PC-3 (cell line): ENCODE measurements around the gene GALNTL6. TPM values are rescaled to one million over a fixed set of nuclear protein-coding genes. Genes with fewer than 3 reads are reported as not detected.

Experiments
- ATAC-seq: fragments of 200-7000 bp; cut with Tn5 transposase; 2 replicates; pipeline ENCODE4 v1.9.1; 2020; ENCODE audit warnings: mild to moderate bottlenecking, moderate library complexity
- BruUV-seq: library from RNA; stranded (reverse); fragments of 400-500 nt; replicated peaks from 2 replicates; lab custom pipeline; 2021; lab: Mats Ljungman, UMichigan
- CTCF ChIA-PET: fragments of 300-600 bp; sonication (Branson Sonifier 250); formaldehyde crosslinking; loops from one replicate; lab custom pipeline; 2022; ENCODE audit warnings: antibody characterized with exemption; lab: Charles Lee
- POLR2A ChIA-PET: fragments of 300-600 bp; sonication (Branson Sonifier 250); formaldehyde crosslinking; loops from one replicate; lab custom pipeline; 2022; ENCODE audit warnings: antibody characterized with exemption; ENCODE audit not compliant: unreplicated experiment; lab: Charles Lee
- DNase-seq: peaks from one replicate; pipeline ENCODE4 v3.0.0-alpha.2; 2015
- H2AFZ ChIP-seq: fragments of 300-600 bp; sonication (generic); 2 replicates; pipeline ENCODE4 v1.6.0; 2016; ENCODE audit warnings: antibody characterized with exemption, low read length
- H3F3A ChIP-seq: fragments of 300-600 bp; sonication (generic); one replicate; pipeline ENCODE4 v1.6.0; 2017; ENCODE audit warnings: antibody characterized with exemption, low read length, control low read depth, mild to moderate bottlenecking; ENCODE audit not compliant: unreplicated experiment
- H3K27ac ChIP-seq: fragments of 300-600 bp; sonication (generic); 2 replicates; pipeline ENCODE4 v1.5.1; 2016; ENCODE audit warnings: mild to moderate bottlenecking, low read length
- H3K27me3 ChIP-seq: fragments of 300-600 bp; sonication (generic); 2 replicates; pipeline ENCODE4 v1.6.1; 2016; ENCODE audit warnings: low read length, mixed read lengths
- H3K36me3 ChIP-seq: fragments of 300-600 bp; sonication (generic); 2 replicates; pipeline ENCODE4 v1.6.1; 2016; ENCODE audit warnings: low read depth, mixed run types, low read length, mixed read lengths
- H3K4me1 ChIP-seq: fragments of 300-600 bp; sonication (generic); 2 replicates; pipeline ENCODE4 v1.5.1; 2016; ENCODE audit warnings: low read length; ENCODE audit not compliant: insufficient read depth
- H3K4me2 ChIP-seq: fragments of 300-600 bp; sonication (generic); 2 replicates; pipeline ENCODE4 v1.6.0; 2016; ENCODE audit warnings: low read length
- H3K4me3 ChIP-seq: fragments of 300-600 bp; sonication (generic); 2 replicates; pipeline ENCODE4 v1.5.1; 2016; ENCODE audit warnings: mild to moderate bottlenecking, low read length, mixed read lengths
- H3K79me2 ChIP-seq: fragments of 300-600 bp; sonication (generic); 2 replicates; pipeline ENCODE4 v1.6.1; 2017; ENCODE audit warnings: low read length, mixed read lengths
- H3K9ac ChIP-seq: fragments of 300-600 bp; sonication (generic); 2 replicates; pipeline ENCODE4 v1.6.0; 2016; ENCODE audit warnings: mild to moderate bottlenecking, low read length
- H3K9me2 ChIP-seq: fragments of 300-600 bp; sonication (generic); replicated peaks from 2 replicates; pipeline ENCODE4 v1.6.1; 2016; ENCODE audit warnings: mixed run types, low read length, mixed read lengths
- H3K9me3 ChIP-seq: fragments of 300-600 bp; sonication (generic); 2 replicates; pipeline ENCODE4 v1.6.1; 2016; ENCODE audit warnings: low read length, mixed read lengths
- H4K20me1 ChIP-seq: fragments of 300-600 bp; sonication (generic); 2 replicates; pipeline ENCODE4 v1.6.1; 2016; ENCODE audit warnings: low read length, mixed read lengths
- EZH2 ChIP-seq: fragments of 300-600 bp; sonication (generic); IDR thresholded peaks from one replicate; pipeline ENCODE4 v1.6.1; 2017; ENCODE audit warnings: antibody characterized with exemption, mild to moderate bottlenecking, low read length; ENCODE audit not compliant: unreplicated experiment
- EZH2phosphoT487 ChIP-seq: fragments of 300-600 bp; sonication (generic); IDR thresholded peaks from 2 replicates; pipeline ENCODE4 v1.6.1; 2018; ENCODE audit warnings: mild to moderate bottlenecking, antibody characterized with exemption, low read length, borderline replicate concordance
- intact Hi-C: fragments of 100-400 bp; cut with micrococcal nuclease; formaldehyde crosslinking; loops from 2 replicates; pipeline ENCODE4 v1.9.0; 2023
- total RNA-seq: library from RNA; depleted of rRNA; stranded (reverse); fragments of >200 nt; gene quantifications from 2 replicates; pipeline ENCODE4 v1.2.3, GENCODE V29; 2014
- TF ChIP-seq, protein P1 (sequence below): fragments of 300-600 bp; sonication (generic); conservative IDR thresholded peaks from 2 replicates; pipeline ENCODE4 v1.5.1; 2017; ENCODE audit warnings: antibody characterized with exemption, low read depth, mild to moderate bottlenecking, low read length

GALNTL6 gene
- total RNA-seq, 1 experiment from 2014 or later, result not detected

DNA sequence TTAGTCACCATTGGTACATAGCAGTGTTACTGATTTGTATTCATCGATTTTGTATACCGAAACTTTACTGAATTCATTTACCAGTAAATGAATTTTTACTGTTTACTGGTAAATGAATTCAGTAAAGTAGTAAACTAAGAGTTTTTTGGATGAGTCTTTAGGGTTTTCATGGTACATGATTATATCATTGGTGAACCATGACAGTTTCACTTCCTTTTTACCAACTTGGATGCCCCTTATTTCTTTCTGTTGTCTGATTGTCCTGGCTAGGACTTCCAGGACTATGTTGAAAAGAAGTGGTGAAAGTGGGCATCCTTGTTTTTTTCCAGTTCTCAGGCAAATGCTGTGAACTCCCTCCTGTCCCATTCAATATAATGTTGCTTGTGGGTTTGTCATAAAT lies 494.9 kb downstream of the GALNTL6 start:
- H2AFZ ChIP-seq, result no peak overlapping the region
- H3F3A ChIP-seq, result no peaks in the 10 kb centered on the region
- H3K36me3 ChIP-seq, result no peaks in the 10 kb centered on the region
- no peak overlapping the region for H3K4me2 ChIP-seq
- TF ChIP-seq, protein P1, sequence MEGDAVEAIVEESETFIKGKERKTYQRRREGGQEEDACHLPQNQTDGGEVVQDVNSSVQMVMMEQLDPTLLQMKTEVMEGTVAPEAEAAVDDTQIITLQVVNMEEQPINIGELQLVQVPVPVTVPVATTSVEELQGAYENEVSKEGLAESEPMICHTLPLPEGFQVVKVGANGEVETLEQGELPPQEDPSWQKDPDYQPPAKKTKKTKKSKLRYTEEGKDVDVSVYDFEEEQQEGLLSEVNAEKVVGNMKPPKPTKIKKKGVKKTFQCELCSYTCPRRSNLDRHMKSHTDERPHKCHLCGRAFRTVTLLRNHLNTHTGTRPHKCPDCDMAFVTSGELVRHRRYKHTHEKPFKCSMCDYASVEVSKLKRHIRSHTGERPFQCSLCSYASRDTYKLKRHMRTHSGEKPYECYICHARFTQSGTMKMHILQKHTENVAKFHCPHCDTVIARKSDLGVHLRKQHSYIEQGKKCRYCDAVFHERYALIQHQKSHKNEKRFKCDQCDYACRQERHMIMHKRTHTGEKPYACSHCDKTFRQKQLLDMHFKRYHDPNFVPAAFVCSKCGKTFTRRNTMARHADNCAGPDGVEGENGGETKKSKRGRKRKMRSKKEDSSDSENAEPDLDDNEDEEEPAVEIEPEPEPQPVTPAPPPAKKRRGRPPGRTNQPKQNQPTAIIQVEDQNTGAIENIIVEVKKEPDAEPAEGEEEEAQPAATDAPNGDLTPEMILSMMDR, result no peak
- no peak for TF ChIP-seq EZH2phosphoT487
- no peak for TF ChIP-seq EZH2
- DNase-seq, result no peak
- BruUV-seq, result no TSS peak
- ChIA-PET POLR2A (no interaction called here), CTCF (no interaction called here)
- H3K4me1 ChIP-seq, result no peaks in the 10 kb centered on the region
- H3K27ac ChIP-seq, result no peak overlapping the region
- H3K9me2 ChIP-seq, result no peaks in the 10 kb centered on the region
- H3K9ac ChIP-seq, result no peak overlapping the region
- no peak overlapping the region for H3K4me3 ChIP-seq
- ATAC-seq, result no peak
- H4K20me1 ChIP-seq, result no peaks in the 10 kb centered on the region
- no peaks in the 10 kb centered on the region for H3K79me2 ChIP-seq
- intact Hi-C loops, result no loop called here
- no peaks in the 10 kb centered on the region for H3K27me3 ChIP-seq
- no peaks in the 10 kb centered on the region for H3K9me3 ChIP-seq

DNA sequence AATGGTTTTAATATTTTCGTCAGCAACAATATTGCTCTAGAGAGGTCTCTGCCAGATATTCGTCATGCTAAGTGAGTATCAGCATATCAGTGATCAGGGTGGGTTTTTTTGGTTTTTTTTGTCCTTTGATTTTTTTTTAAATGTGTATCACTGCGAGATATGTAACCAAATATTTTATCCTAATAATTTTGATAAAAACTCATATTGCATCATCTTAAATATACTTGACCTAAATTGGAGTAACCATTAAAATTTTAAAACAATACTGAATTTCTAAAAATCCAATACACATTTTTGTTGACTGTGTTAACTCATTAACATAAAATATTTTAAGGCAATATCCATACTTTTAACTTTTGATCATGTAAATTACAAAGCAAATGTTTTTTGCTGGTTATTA lies 498.5 kb downstream of the GALNTL6 start:
- H4K20me1 ChIP-seq, result no peaks in the 10 kb centered on the region
- intact Hi-C loops, result no loop called here
- H3K36me3 ChIP-seq, result no peaks in the 10 kb centered on the region
- no peaks in the 10 kb centered on the region for H3K27me3 ChIP-seq
- H3K27ac ChIP-seq, result no peak overlapping the region
- no peak overlapping the region for H3K9ac ChIP-seq
- no peak overlapping the region for H3K4me2 ChIP-seq
- H3K9me3 ChIP-seq, result no peaks in the 10 kb centered on the region
- ATAC-seq, result no peak
- no peak overlapping the region for H2AFZ ChIP-seq
- no peaks in the 10 kb centered on the region for H3K4me1 ChIP-seq
- ChIA-PET CTCF (no interaction called here), POLR2A (no interaction called here)
- H3F3A ChIP-seq, result no peaks in the 10 kb centered on the region
- no TSS peak for BruUV-seq
- H3K79me2 ChIP-seq, result no peaks in the 10 kb centered on the region
- DNase-seq, result no peak
- H3K9me2 ChIP-seq, result no peaks in the 10 kb centered on the region
- no peak overlapping the region for H3K4me3 ChIP-seq
- no peak for TF ChIP-seq EZH2phosphoT487
- no peak for TF ChIP-seq EZH2
- TF ChIP-seq, protein P1, result no peak

GRCh38 chr4:172323288-172323687 lies 510.1 kb downstream of the GALNTL6 start:
- no TSS peak for BruUV-seq
- ChIA-PET CTCF (no interaction called here), POLR2A (no interaction called here)
- no peaks in the 10 kb centered on the region for H3K27me3 ChIP-seq
- no peak overlapping the region for H2AFZ ChIP-seq
- no peak overlapping the region for H3K9ac ChIP-seq
- H3K9me2 ChIP-seq, result no peaks in the 10 kb centered on the region
- H3K4me3 ChIP-seq, result no peak overlapping the region
- H3K9me3 ChIP-seq, result no peaks in the 10 kb centered on the region
- H3K79me2 ChIP-seq, result no peaks in the 10 kb centered on the region
- TF ChIP-seq EZH2phosphoT487, result no peak
- TF ChIP-seq, protein P1, result no peak
- TF ChIP-seq EZH2, result no peak
- H3F3A ChIP-seq, result no peaks in the 10 kb centered on the region
- H3K27ac ChIP-seq, result no peak overlapping the region
- H3K4me2 ChIP-seq, result no peak overlapping the region
- intact Hi-C loops, result no loop called here
- no peaks in the 10 kb centered on the region for H3K4me1 ChIP-seq
- no peaks in the 10 kb centered on the region for H3K36me3 ChIP-seq
- no peak for ATAC-seq
- no peaks in the 10 kb centered on the region for H4K20me1 ChIP-seq
- no peak for DNase-seq
